HG02759 (cell line): ENCODE data around the gene PTPN9.

Experiments used
- ATAC-seq: cut with Tn5 transposase; IDR thresholded peaks from one replicate; pipeline ENCODE4 v1.9.1; 2021; ENCODE audit warnings: mild to moderate bottlenecking, moderate library complexity; ENCODE audit not compliant: unreplicated experiment

The PTPN9 gene

GRCh38 chr15:75425966-75426500 lies 153.1 kb downstream of the PTPN9 start:
- no peak for ATAC-seq

- ATAC-seq, result no peak
Measured at GRCh38 chr15:75422554-75422953, 156.6 kb downstream of the PTPN9 start.

- ATAC-seq, result no peak
Measured at GRCh38 chr15:75420698-75421097, 158.4 kb downstream of the PTPN9 start.

- no peak for ATAC-seq
Measured at GRCh38 chr15:75416584-75416983, 162.5 kb downstream of the PTPN9 start.
